Skeletal muscle satellite cell (primary cell): Measurements from ENCODE around the gene PIP4P1.
"Not testable (repeated sequence)": the region's sequence is repeated elsewhere in the genome, so short reads cannot be mapped to it uniquely, and the experiment has no call there.

Experiments used
- H3K27me3 ChIP-seq: 2 replicates; pipeline ENCODE4 v1.7.0; 2013; ENCODE audit warnings: low read length; ENCODE audit not compliant: control insufficient read depth, insufficient read depth
- H3K36me3 ChIP-seq: 2 replicates; pipeline ENCODE4 v1.7.0; 2013; ENCODE audit warnings: mild to moderate bottlenecking, control low read depth, low read length; ENCODE audit not compliant: insufficient read depth
- H3K4me1 ChIP-seq: 2 replicates; pipeline ENCODE4 v1.7.0; 2013; ENCODE audit warnings: low read length; ENCODE audit not compliant: control insufficient read depth, insufficient read depth
- H3K4me2 ChIP-seq: 2 replicates; pipeline ENCODE4 v1.7.0; 2013; ENCODE audit warnings: mild to moderate bottlenecking, low read length
- H3K4me3 ChIP-seq: 2 replicates; pipeline ENCODE4 v1.7.0; 2013; ENCODE audit warnings: low read length
- H3K9ac ChIP-seq: 2 replicates; pipeline ENCODE4 v1.7.0; 2013; ENCODE audit warnings: mild to moderate bottlenecking, low read depth, low read length, moderate library complexity
- H3K9me3 ChIP-seq: replicated peaks from 2 replicates; pipeline ENCODE4 v1.7.0; 2013; ENCODE audit warnings: mild to moderate bottlenecking, control low read depth, low read length

PIP4P1 gene

GRCh38 chr14:20454516-20455354, 6.5 kb downstream of the PIP4P1 start, which contains the start of the genes APEX1 and OSGEP:
APEX1 (plus strand) TSS chr14:20455226; CDS start chr14:20455646, 420 bp downstream.
OSGEP (minus strand) TSS chr14:20454812; CDS start chr14:20454683, 129 bp downstream.
- Histone ChIP-seq H3K9ac (peak within 1 kb of the TSS; percentile 90), H3K4me1 (peaks cover 14% of the 10 kb centered on the region), H3K4me2 (peak within 1 kb of the TSS; percentile 88), H3K27me3 (no peaks in the 10 kb centered on the region), H3K4me3 (peak within 1 kb of the TSS; percentile 77), H3K9me3 (no peaks in the 10 kb centered on the region), H3K36me3 (peaks cover 45% of the 10 kb centered on the region)

GRCh38 chr14:20452831-20453230, 8.4 kb downstream of the PIP4P1 start:
- not testable (repeated sequence) for H3K27me3 ChIP-seq, H3K9me3 ChIP-seq, H3K4me3 ChIP-seq, H3K9ac ChIP-seq, H3K4me2 ChIP-seq
- H3K36me3 ChIP-seq = peaks cover 47% of the 10 kb centered on the region
- peaks cover 13% of the 10 kb centered on the region for H3K4me1 ChIP-seq

- no peaks in the 10 kb centered on the region for H3K4me1 ChIP-seq
- peaks cover 52% of the 10 kb centered on the region for H3K36me3 ChIP-seq
- no peak overlapping the region for H3K4me3 ChIP-seq
- no peaks in the 10 kb centered on the region for H3K9me3 ChIP-seq
- H3K4me2 ChIP-seq = no peak overlapping the region
- H3K9ac ChIP-seq = no peak overlapping the region
- H3K27me3 ChIP-seq = no peaks in the 10 kb centered on the region
Observed at GRCh38 chr14:20446889-20447288, 14.3 kb downstream of the PIP4P1 start.

DNA sequence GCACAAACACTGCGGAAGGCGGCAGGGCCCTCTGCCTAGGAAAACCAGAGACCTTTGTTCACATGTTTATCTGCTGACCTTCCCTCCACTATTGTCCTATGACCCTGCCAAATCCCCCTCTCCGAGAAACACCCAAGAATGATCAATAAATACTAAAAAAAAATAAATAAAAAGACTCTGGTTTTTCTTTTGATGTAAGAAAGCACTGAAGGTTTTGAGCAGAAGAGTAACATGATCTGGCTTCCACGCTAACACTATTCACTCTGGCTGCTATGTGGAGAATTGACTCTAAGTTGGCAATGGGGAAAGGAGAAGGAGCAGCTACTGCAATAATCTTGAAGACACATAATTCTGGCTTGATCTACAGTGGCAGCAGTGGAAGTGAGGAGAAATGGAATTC, 17.6 kb downstream of the PIP4P1 start:
- not testable (repeated sequence) for H3K4me2 ChIP-seq, H3K27me3 ChIP-seq, H3K9ac ChIP-seq, H3K4me1 ChIP-seq, H3K9me3 ChIP-seq, H3K4me3 ChIP-seq
- H3K36me3 ChIP-seq = peaks cover 34% of the 10 kb centered on the region

DNA sequence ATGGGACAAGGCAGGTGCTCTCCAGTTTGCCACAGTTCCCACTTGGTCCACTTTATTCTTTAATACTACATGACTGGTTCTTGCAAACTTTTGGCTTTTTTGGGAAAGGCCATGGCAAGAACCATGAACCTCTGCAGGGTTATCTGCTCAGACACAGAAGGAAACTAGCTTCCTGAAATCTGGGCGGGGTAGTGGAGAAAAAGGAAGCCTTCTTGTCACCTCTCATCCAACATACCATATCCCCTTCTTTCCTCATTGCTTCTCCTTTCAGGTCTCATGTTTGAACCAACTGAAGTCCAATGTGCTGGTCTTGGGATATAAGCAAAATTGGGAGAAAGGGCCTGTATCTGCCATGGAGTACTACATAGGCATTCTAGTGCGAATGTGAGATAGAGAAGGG, 19.8 kb downstream of the PIP4P1 start:
- peaks cover 12% of the 10 kb centered on the region for H3K36me3 ChIP-seq
- no peak overlapping the region for H3K4me3 ChIP-seq
- H3K27me3 ChIP-seq = no peaks in the 10 kb centered on the region
- no peak overlapping the region for H3K4me2 ChIP-seq
- no peak overlapping the region for H3K9ac ChIP-seq
- peaks cover 8% of the 10 kb centered on the region for H3K4me1 ChIP-seq
- H3K9me3 ChIP-seq = no peaks in the 10 kb centered on the region

GRCh38 chr14:20440882-20441281, 20.4 kb downstream of the PIP4P1 start:
- H3K4me1 ChIP-seq = peaks cover 13% of the 10 kb centered on the region
- no peak overlapping the region for H3K4me2 ChIP-seq
- H3K9ac ChIP-seq = no peak overlapping the region
- no peak overlapping the region for H3K4me3 ChIP-seq
- no peaks in the 10 kb centered on the region for H3K27me3 ChIP-seq
- peaks cover 7% of the 10 kb centered on the region for H3K36me3 ChIP-seq
- H3K9me3 ChIP-seq = no peaks in the 10 kb centered on the region

- peaks cover 2% of the 10 kb centered on the region for H3K36me3 ChIP-seq
- H3K27me3 ChIP-seq = no peaks in the 10 kb centered on the region
- H3K9me3 ChIP-seq = no peaks in the 10 kb centered on the region
- H3K9ac ChIP-seq = no peak overlapping the region
- no peak overlapping the region for H3K4me3 ChIP-seq
- no peak overlapping the region for H3K4me2 ChIP-seq
- peaks cover 18% of the 10 kb centered on the region for H3K4me1 ChIP-seq
Observed at GRCh38 chr14:20440465-20440864, 20.8 kb downstream of the PIP4P1 start.

GRCh38 chr14:20438664-20439063, 22.6 kb downstream of the PIP4P1 start:
- H3K9ac ChIP-seq = no peak overlapping the region
- H3K4me2 ChIP-seq = no peak overlapping the region
- H3K9me3 ChIP-seq = no peaks in the 10 kb centered on the region
- H3K4me3 ChIP-seq = no peak overlapping the region
- no peaks in the 10 kb centered on the region for H3K36me3 ChIP-seq
- no peaks in the 10 kb centered on the region for H3K27me3 ChIP-seq
- H3K4me1 ChIP-seq = peaks cover 26% of the 10 kb centered on the region

DNA sequence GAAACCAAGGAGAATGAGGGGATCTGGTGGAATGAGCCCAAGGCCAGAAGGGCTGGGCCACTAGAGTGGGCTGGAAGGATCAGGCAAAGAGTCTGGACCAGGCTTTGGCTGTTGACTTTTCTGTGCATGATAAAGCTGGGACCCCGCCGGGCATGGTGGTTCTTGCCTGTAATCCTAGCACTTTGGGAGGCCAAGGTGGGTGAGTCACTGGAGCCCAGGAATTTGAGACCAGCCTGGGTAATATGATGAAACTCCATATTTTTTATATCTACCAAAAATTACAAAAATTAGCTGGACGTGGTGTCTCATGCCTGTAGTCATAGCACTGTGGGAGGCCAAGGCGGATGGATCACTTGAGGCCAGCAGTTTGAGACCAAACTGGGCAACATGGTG, 24.9 kb downstream of the PIP4P1 start:
- Histone ChIP-seq H3K9ac (no peak overlapping the region), H3K4me3 (no peak overlapping the region), H3K36me3 (no peaks in the 10 kb centered on the region), H3K4me1 (peaks cover 26% of the 10 kb centered on the region), H3K9me3 (no peaks in the 10 kb centered on the region), H3K27me3 (no peaks in the 10 kb centered on the region), H3K4me2 (peak overlapping the region; percentile 51)

GRCh38 chr14:20435582-20436362, 25.5 kb downstream of the PIP4P1 start, which contains the start of gene KLHL33:
KLHL33 (minus strand) TSS chr14:20436166; CDS start chr14:20435811, 355 bp downstream.
- Histone ChIP-seq H3K9ac (no peak within 1 kb of the TSS), H3K4me3 (peak within 1 kb of the TSS; percentile 7)

GRCh38 chr14:20434701-20435581, 26.3 kb downstream of the PIP4P1 start:
- H3K36me3 ChIP-seq = no peaks in the 10 kb centered on the region

More at GRCh38 chr14:20435582-20436362, 25.5 kb downstream of the PIP4P1 start, which contains the start of gene KLHL33:
- peak within 1 kb of the TSS; percentile 51 for H3K4me2 ChIP-seq
- H3K4me1 ChIP-seq = peaks cover 26% of the 10 kb centered on the region
- H3K9me3 ChIP-seq = no peaks in the 10 kb centered on the region
- H3K36me3 ChIP-seq = no peaks in the 10 kb centered on the region
- no peaks in the 10 kb centered on the region for H3K27me3 ChIP-seq

More at GRCh38 chr14:20434701-20435581, 26.3 kb downstream of the PIP4P1 start:
- no peaks in the 10 kb centered on the region for H3K9me3 ChIP-seq
- H3K4me2 ChIP-seq = peak overlapping the region; percentile 44
- H3K4me3 ChIP-seq = peak overlapping the region; percentile 7
- no peak overlapping the region for H3K9ac ChIP-seq
- peaks cover 31% of the 10 kb centered on the region for H3K4me1 ChIP-seq
- no peaks in the 10 kb centered on the region for H3K27me3 ChIP-seq
